HL-60 (cell line): ENCODE data around the gene TESK2.

Experiments
- CTCF ChIP-seq: IDR thresholded peaks from one replicate; pipeline ENCODE4 v1.5.1; 2011; ENCODE audit warnings: low read length, control low read depth, inconsistent platforms; ENCODE audit not compliant: insufficient read depth
- POLR2AphosphoS5 ChIP-seq: IDR thresholded peaks from 2 replicates; pipeline ENCODE4 v1.6.1; 2012; ENCODE audit warnings: low read depth
- REST ChIP-seq: IDR thresholded peaks from 2 replicates; pipeline ENCODE4 v1.6.1; 2012; ENCODE audit warnings: low read depth; ENCODE audit not compliant: insufficient replicate concordance

GRCh38 chr1:45531873-45532272, 40.9 kb upstream of the TESK2 start:
- no peak for TF ChIP-seq CTCF
- TF ChIP-seq POLR2AphosphoS5: no peak
- no peak for TF ChIP-seq REST
